Measurements from ENCODE around the gene ZNF485. TPM values are rescaled to one million over a fixed set of nuclear protein-coding genes. Genes with fewer than 3 reads are reported as not detected.
"Not testable (repeated sequence)": the region's sequence is repeated elsewhere in the genome, so short reads cannot be mapped to it uniquely, and the experiment has no call there.

ZNF485 gene
- total RNA-seq, 2 donors from 2014 or later, result 6.9 to 16.1 TPM

DNA sequence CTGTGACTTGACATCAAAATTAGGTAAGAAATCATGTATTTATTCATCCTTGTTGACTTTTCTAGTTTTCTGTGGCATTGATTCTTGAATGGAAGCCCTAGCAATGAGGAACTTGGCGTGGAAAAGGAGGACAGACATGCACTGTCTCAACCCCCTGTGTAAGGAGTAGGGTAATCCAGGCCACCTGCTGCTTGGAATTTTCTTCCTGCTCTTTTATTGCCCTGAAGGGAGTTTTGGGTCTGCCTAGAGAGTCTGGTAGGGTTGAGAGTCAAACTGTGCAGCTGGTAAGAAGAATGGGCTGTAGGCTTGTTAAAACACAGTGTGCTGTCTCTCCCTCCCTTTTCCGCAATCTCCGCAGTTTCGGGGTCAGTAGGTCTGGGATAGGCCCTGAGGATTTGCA is 22.7 kb downstream of the ZNF485 start:
- 89% methylated on average over 4 of the region's 4 CpGs for WGBS

GRCh38 chr10:43635816-43636215 is 29.6 kb downstream of the ZNF485 start:
- H3K27ac ChIP-seq; H3K4me1 ChIP-seq (replicated peaks); H3K36me3 ChIP-seq; H3K9me3 ChIP-seq; H3K4me3 ChIP-seq; DNase-seq (ENCODE audit: low spot score); intact Hi-C loops (cut with DNase I); H3K27me3 ChIP-seq (replicated peaks; ENCODE audit: insufficient read depth): not testable (repeated sequence)
- 69% methylated on average over 1 of the region's 1 CpG for WGBS

More for the DNA sequence above, 22.7 kb downstream of the ZNF485 start:
- DNase-seq (ENCODE audit: low spot score), result no peak
- no peaks in the 10 kb centered on the region for H3K9me3 ChIP-seq
- TF ChIP-seq POLR2A (IDR thresholded peaks at IDR 0.05), result no peak
- no peak for TF ChIP-seq CTCF (IDR thresholded peaks at IDR 0.05)
- no peak for TF ChIP-seq POLR2AphosphoS5 (IDR thresholded peaks at IDR 0.05)
- intact Hi-C loops (cut with DNase I), result no loop called here
- H3K27me3 ChIP-seq (replicated peaks; ENCODE audit: insufficient read depth), result no peaks in the 10 kb centered on the region
- no peak overlapping the region for H3K27ac ChIP-seq
- no peaks in the 10 kb centered on the region for H3K36me3 ChIP-seq
- no peak overlapping the region for H3K4me3 ChIP-seq
- H3K4me1 ChIP-seq (replicated peaks), result no peaks in the 10 kb centered on the region

- Histone ChIP-seq H3K4me3 (no peak overlapping the region), H3K4me1 (replicated peaks) (no peaks in the 10 kb centered on the region), H3K9me3 (no peaks in the 10 kb centered on the region), H3K27ac (no peak overlapping the region), H3K27me3 (replicated peaks; ENCODE audit: insufficient read depth) (no peaks in the 10 kb centered on the region), H3K36me3 (peaks cover 7 to 25% of the 10 kb centered on the region in 2 donors)
- intact Hi-C loops (cut with DNase I), result no loop called here
- no peak for DNase-seq (ENCODE audit: low spot score)
- TF ChIP-seq POLR2A (IDR thresholded peaks at IDR 0.05) (no peak), CTCF (IDR thresholded peaks at IDR 0.05) (no peak), POLR2AphosphoS5 (IDR thresholded peaks at IDR 0.05) (no peak)
Observed at GRCh38 chr10:43640603-43641002, 34.4 kb downstream of the ZNF485 start.

- no peaks in the 10 kb centered on the region for H3K27me3 ChIP-seq (replicated peaks; ENCODE audit: insufficient read depth)
- peaks cover 7 to 29% of the 10 kb centered on the region in 2 donors for H3K36me3 ChIP-seq
- no peaks in the 10 kb centered on the region for H3K4me1 ChIP-seq (replicated peaks)
- TF ChIP-seq POLR2AphosphoS5 (IDR thresholded peaks at IDR 0.05), result no peak
- no peak for TF ChIP-seq CTCF (IDR thresholded peaks at IDR 0.05)
- TF ChIP-seq POLR2A (IDR thresholded peaks at IDR 0.05), result no peak
- H3K9me3 ChIP-seq, result no peaks in the 10 kb centered on the region
- no peak for DNase-seq (ENCODE audit: low spot score)
- H3K27ac ChIP-seq, result no peak overlapping the region
- no peak overlapping the region for H3K4me3 ChIP-seq
- WGBS, result 98% methylated on average over 8 of the region's 8 CpGs
- intact Hi-C loops (cut with DNase I), result no loop called here
Observed at GRCh38 chr10:43644252-43644651, 38.0 kb downstream of the ZNF485 start.

- H3K36me3 ChIP-seq, result peaks cover 7 to 29% of the 10 kb centered on the region in 2 donors
- intact Hi-C loops (cut with DNase I), result no loop called here
- H3K4me3 ChIP-seq, result no peak overlapping the region
- H3K4me1 ChIP-seq (replicated peaks), result no peaks in the 10 kb centered on the region
- no peak for DNase-seq (ENCODE audit: low spot score)
- WGBS, result 100% methylated on average over 4 of the region's 4 CpGs
- H3K27ac ChIP-seq, result no peak overlapping the region
- no peaks in the 10 kb centered on the region for H3K9me3 ChIP-seq
- TF ChIP-seq POLR2A (IDR thresholded peaks at IDR 0.05) (no peak), CTCF (IDR thresholded peaks at IDR 0.05) (no peak), POLR2AphosphoS5 (IDR thresholded peaks at IDR 0.05) (no peak)
- no peaks in the 10 kb centered on the region for H3K27me3 ChIP-seq (replicated peaks; ENCODE audit: insufficient read depth)
Observed at GRCh38 chr10:43645866-43646265, 39.6 kb downstream of the ZNF485 start.

Measured in prostate gland (tissue), 2 donors.